HG03565 (cell line): ENCODE results near the gene TACC2.
"Not testable (repeated sequence)": the region's sequence is repeated elsewhere in the genome, so short reads cannot be mapped to it uniquely, and the experiment has no call there.

Source experiments
- ATAC-seq: cut with Tn5 transposase; IDR thresholded peaks from one replicate; pipeline ENCODE4 v1.9.1; 2021; ENCODE audit warnings: mild to moderate bottlenecking, moderate library complexity; ENCODE audit not compliant: unreplicated experiment

TACC2 gene

GRCh38 chr10:122057841-122058413 lies 69.0 kb downstream of the TACC2 start:
- ATAC-seq, result no peak

DNA sequence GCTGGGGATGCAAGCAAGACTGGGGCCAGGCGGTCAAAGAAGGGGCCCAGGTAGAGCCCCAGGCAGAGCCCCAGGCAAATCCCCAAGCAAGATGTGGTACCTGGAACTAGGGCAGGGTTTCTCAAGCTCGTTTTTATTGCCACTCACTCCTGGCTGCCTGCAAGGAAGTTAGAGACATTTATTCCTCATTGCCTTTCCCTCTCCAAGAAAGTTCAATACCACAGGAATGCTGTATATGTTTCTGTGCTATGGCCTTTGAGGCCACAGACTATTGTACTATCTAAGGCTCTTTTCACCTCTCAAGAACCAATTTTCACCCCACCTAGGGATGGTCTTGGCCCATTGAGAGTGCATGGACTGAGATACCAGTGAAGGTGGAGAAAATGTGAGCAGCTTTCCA lies 71.3 kb downstream of the TACC2 start:
- no peak for ATAC-seq

DNA sequence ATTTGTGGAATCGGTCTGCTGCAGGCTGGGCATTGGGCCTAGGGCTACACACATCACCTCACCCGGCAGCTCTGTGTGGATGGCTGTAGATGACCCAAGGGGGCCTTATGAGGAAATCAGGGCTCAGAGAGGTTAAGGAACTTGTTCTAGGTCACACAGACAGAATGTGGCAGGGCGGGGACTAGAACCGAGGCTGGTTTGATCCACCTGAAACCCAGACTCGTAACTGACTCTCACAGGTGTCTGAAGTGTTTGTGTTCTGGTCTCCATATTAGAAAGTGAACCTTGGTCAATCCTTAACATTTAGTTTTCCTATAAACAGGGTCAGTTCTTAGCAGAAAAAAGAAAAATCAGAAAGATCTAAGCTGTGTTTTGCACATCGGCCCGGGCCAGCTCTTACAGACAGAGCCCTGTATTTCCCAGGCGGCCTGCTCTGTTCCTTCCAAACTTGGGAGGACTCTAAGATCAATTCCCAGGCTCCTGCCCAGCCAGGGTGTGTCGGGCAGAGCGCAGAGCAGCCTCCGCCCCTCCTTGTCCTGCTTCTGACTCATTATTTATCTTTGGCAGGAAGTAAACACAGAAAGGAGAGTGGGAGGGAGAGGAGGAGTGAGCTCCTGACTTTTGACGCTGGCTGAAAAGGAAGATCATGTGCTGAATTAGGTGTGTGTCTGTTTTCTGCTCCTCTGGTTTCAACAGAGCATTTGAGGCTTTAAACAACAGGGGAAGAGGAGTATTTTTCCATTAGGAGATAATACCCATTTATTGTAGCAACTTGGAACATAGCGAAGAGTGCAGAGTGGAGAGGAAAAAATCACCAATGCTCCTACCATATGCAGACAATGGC lies 74.1 kb downstream of the TACC2 start:
- ATAC-seq, result no peak

DNA sequence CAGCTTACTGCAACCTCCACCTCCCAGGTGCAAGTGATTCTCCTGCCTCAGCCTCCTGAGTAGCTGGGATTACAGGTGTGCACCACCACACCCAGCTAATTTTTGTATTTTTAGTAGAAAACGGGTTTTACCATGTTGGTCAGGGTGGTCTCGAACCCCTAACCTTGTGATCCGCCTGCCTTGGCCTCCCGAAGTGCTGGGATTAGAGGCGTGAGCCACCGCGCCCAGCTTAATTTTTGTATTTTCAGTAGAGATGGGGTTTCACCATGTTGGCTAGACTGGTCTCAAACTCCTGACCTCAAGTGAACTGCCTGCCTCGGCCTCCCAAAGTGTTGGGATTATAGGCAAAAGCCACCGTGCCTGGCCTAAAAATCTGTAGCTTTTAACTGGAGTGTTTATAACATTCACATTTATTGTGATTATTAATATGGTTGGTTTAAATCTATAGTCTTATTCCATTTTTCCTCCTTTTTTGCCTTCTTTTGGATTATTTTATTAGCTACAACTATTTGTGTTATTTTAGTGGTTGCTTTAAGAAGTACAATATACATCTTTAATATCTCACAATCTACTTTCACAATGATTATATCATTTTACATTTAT lies 77.5 kb downstream of the TACC2 start:
- ATAC-seq, result not testable (repeated sequence)

GRCh38 chr10:122068844-122069243 lies 79.9 kb downstream of the TACC2 start:
- no peak for ATAC-seq

GRCh38 chr10:122072491-122072890 lies 83.5 kb downstream of the TACC2 start:
- ATAC-seq, result no peak

GRCh38 chr10:122073508-122073907 lies 84.5 kb downstream of the TACC2 start:
- no peak for ATAC-seq

- ATAC-seq, result no peak
Observed at GRCh38 chr10:122075171-122075570, 86.2 kb downstream of the TACC2 start.

DNA sequence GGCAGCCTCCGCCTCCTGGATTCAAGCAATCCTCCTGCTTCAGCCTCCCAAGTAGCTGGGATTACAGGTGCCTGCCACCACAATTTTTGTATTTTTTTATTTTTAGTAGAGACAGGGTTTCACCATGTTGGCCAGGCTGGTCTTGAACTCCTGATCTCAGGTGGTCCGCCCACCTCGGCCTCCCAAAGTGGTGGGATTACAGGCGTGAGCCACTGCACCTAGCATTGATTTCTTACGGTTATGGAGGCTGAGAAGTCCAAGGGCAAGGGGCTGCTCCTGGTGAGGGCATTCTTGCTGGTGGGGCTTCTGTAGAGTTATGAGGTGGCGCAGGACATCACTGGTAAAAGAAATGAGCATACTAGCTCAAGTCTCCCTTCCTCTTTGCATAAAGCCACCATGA lies 86.9 kb downstream of the TACC2 start:
- not testable (repeated sequence) for ATAC-seq

DNA sequence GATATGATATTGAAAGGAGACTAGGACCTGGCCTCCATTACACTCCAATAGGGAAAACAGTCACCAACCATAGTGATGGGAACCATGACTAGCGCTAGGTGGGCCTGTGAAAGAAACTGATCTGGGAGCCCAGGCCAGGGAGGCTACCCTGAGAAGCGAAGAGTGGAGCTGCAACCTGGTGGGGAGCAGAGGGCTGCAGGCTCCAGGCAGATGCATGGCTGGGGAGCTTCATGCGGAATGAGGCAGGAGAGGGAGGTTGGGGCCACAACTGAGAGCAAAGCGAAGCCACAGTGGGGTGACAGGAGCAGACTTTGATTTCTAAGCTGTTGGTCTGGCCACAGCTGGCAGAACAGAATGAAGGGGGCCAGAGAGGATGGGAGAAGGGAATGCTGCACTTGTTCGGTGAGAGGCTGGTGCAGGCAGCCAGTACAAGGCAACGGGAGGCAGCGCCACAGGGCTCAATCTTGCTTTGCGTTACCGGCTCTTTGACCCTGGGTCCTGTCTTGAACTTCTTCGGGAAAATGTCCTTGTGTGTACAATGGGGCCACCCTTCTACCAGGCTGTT lies 88.4 kb downstream of the TACC2 start:
- no peak for ATAC-seq

GRCh38 chr10:122078326-122078725 lies 89.4 kb downstream of the TACC2 start:
- ATAC-seq, result no peak

GRCh38 chr10:122078965-122079795 lies 90.2 kb downstream of the TACC2 start:
- ATAC-seq, result no peak

GRCh38 chr10:122082616-122083477 lies 93.9 kb downstream of the TACC2 start:
- no peak for ATAC-seq

- no peak for ATAC-seq
Observed at GRCh38 chr10:122083478-122084025, 94.6 kb downstream of the TACC2 start.

GRCh38 chr10:122084286-122085041 lies 95.5 kb downstream of the TACC2 start:
- no peak for ATAC-seq

- no peak for ATAC-seq
Observed at GRCh38 chr10:122085423-122085911, 96.5 kb downstream of the TACC2 start.

DNA sequence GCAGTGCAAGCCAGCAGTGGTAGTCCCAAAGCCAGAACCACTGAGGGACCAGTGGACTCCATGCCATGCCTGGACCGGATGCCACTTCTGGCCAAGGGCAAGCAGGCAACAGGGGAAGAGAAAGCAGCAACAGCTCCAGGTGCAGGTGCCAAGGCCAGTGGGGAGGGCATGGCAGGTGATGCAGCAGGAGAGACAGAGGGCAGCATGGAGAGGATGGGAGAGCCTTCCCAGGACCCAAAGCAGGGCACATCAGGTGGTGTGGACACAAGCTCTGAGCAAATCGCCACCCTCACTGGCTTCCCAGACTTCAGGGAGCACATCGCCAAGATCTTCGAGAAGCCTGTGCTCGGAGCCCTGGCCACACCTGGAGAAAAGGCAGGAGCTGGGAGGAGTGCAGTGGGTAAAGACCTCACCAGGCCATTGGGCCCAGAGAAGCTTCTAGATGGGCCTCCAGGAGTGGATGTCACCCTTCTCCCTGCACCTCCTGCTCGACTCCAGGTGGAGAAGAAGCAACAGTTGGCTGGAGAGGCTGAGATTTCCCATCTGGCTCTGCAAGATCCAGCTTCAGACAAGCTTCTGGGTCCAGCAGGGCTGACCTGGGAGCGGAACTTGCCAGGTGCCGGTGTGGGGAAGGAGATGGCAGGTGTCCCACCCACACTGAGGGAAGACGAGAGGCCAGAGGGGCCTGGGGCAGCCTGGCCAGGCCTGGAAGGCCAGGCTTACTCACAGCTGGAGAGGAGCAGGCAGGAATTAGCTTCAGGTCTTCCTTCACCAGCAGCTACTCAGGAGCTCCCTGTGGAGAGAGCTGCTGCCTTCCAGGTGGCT lies 97.7 kb downstream of the TACC2 start:
- no peak for ATAC-seq

GRCh38 chr10:122087436-122087835 lies 98.5 kb downstream of the TACC2 start:
- no peak for ATAC-seq
